Keratinocyte (primary cell): ENCODE data around the gene RUFY3. TPM values are rescaled to one million over a fixed set of nuclear protein-coding genes. Genes with fewer than 3 reads are reported as not detected.

Source experiments
- DNase-seq: peaks from one replicate; pipeline ENCODE4 v3.0.0-alpha.2; 2011; ENCODE audit warnings: low read depth, missing footprints, low spot score
- FAIRE-seq: peaks from 2 replicates; lab custom pipeline; 2011; peaks lifted over from hg19 to GRCh38; lab: Jason Lieb, UNC
- H2AFZ ChIP-seq: 2 replicates; pipeline ENCODE4 v1.6.0; 2012; ENCODE audit warnings: low read length, control low read depth, inconsistent platforms; ENCODE audit not compliant: control insufficient read depth
- H3K27ac ChIP-seq: 2 replicates; pipeline ENCODE4 v1.5.1; 2011; ENCODE audit warnings: low read length; ENCODE audit not compliant: control insufficient read depth, insufficient read depth
- H3K27me3 ChIP-seq: 3 replicates; pipeline ENCODE4 v1.6.0; 2011; ENCODE audit warnings: low read length; ENCODE audit not compliant: control insufficient read depth, insufficient read depth; ENCODE audit errors: extremely low read depth
- H3K36me3 ChIP-seq, 2 experiments: 2 replicates in 1 of 2; 3 replicates in 1 of 2; pipeline ENCODE4 v1.5.1; 2011; ENCODE audit warnings: low read length in 2 of 2, mild to moderate bottlenecking in 1 of 2; ENCODE audit not compliant: control insufficient read depth in 2 of 2, insufficient read depth in 2 of 2; ENCODE audit errors: extremely low read depth in 1 of 2
- H3K4me1 ChIP-seq: 3 replicates; pipeline ENCODE4 v1.5.1; 2011; ENCODE audit warnings: low read length; ENCODE audit not compliant: control insufficient read depth, insufficient read depth; ENCODE audit errors: extremely low read depth
- H3K4me2 ChIP-seq: 3 replicates; pipeline ENCODE4 v1.6.0; 2011; ENCODE audit warnings: low read depth, low read length; ENCODE audit not compliant: control insufficient read depth, insufficient read depth; ENCODE audit errors: extremely low read depth
- H3K4me3 ChIP-seq, 3 experiments: fragments of 200-600 bp in 1 of 3; sonication (generic) in 1 of 3; 2 replicates in 2 of 3; 3 replicates in 1 of 3; pipeline ENCODE4 v1.5.1; 2011 to 2016; ENCODE audit warnings: low read length in 3 of 3, mild to moderate bottlenecking in 3 of 3, control low read depth in 2 of 3, inconsistent platforms in 1 of 3, low read depth in 1 of 3, mixed read lengths in 1 of 3, mixed run types in 1 of 3, moderate library complexity in 1 of 3; ENCODE audit not compliant: control insufficient read depth in 2 of 3, insufficient read depth in 2 of 3; ENCODE audit errors: extremely low read depth in 1 of 3
- H3K79me2 ChIP-seq: 2 replicates; pipeline ENCODE4 v1.6.0; 2012; ENCODE audit warnings: low read length; ENCODE audit not compliant: control insufficient read depth, insufficient read depth
- H3K9ac ChIP-seq: 3 replicates; pipeline ENCODE4 v1.6.0; 2011; ENCODE audit warnings: low read length; ENCODE audit not compliant: control insufficient read depth, insufficient read depth; ENCODE audit errors: extremely low read depth
- H3K9me1 ChIP-seq: 3 replicates; pipeline ENCODE4 v1.6.0; 2011; ENCODE audit warnings: low read length; ENCODE audit not compliant: control insufficient read depth, insufficient read depth; ENCODE audit errors: extremely low read depth
- H3K9me3 ChIP-seq: 2 replicates; pipeline ENCODE4 v1.5.1; 2012; ENCODE audit warnings: low read depth, low read length; ENCODE audit not compliant: control insufficient read depth
- H4K20me1 ChIP-seq: 3 replicates; pipeline ENCODE4 v1.6.0; 2011; ENCODE audit warnings: low read length; ENCODE audit not compliant: control insufficient read depth, insufficient read depth; ENCODE audit errors: extremely low read depth
- CTCF ChIP-seq, 3 experiments: IDR thresholded peaks in 1 of 3; conservative IDR thresholded peaks in 1 of 3; optimal IDR thresholded peaks in 1 of 3; 2 replicates in 2 of 3; 3 replicates in 1 of 3; pipeline versions ENCODE3 to v1.5.1; 2011; ENCODE audit warnings: low read length in 3 of 3, mild to moderate bottlenecking in 3 of 3, moderate library complexity in 2 of 3, control low read depth in 1 of 3, inconsistent platforms in 1 of 3; ENCODE audit not compliant: insufficient read depth in 2 of 3; ENCODE audit errors: extremely low read depth in 1 of 3
- EZH2 ChIP-seq: IDR thresholded peaks from one replicate; pipeline ENCODE4 v1.6.1; 2012; ENCODE audit warnings: inconsistent platforms, mild to moderate bottlenecking, low read length, moderate library complexity
- dilution Hi-C: fragments of 300-500 bp; cut with MboI; formaldehyde crosslinking; loops from one replicate; pipeline ENCODE4 v1.7.0; 2020; ENCODE audit warnings: low sequenced_read_pairs; ENCODE audit not compliant: extremely low pct_ligation_motif_present
- polyA plus RNA-seq, 5 experiments: library from polyadenylated mRNA; depleted of rRNA in 3 of 5; stranded (reverse) in 3 of 5; stranded (forward) in 1 of 5; unstranded in 1 of 5; fragments of >200 nt; gene quantifications; 1 replicate in 1 of 5; 2 replicates in 3 of 5; 3 replicates in 1 of 5; pipeline versions ENCODE4 v1.2.1 to v1.2.3, GENCODE V29; 2011 to 2012; ENCODE audit warnings: missing spikeins in 2 of 5, low read depth in 1 of 5, low replicate concordance in 1 of 5

RUFY3 gene
- polyA plus RNA-seq, 1 donor (not counting 4 experiments of a cell fraction or from before 2014, with no cell fraction given), result 18.9 TPM

GRCh38 chr4:70801265-70801809, 79.6 kb downstream of the RUFY3 start:
- Histone ChIP-seq H3K9ac (no peak overlapping the region), H3K36me3 (peaks cover 0 to 2% of the 10 kb centered on the region in 2 experiments), H3K27me3 (no peaks in the 10 kb centered on the region), H3K4me1 (no peaks in the 10 kb centered on the region), H3K9me1 (no peaks in the 10 kb centered on the region), H3K27ac (no peak overlapping the region), H3K4me2 (no peak overlapping the region), H3K79me2 (no peaks in the 10 kb centered on the region), H4K20me1 (no peaks in the 10 kb centered on the region), H2AFZ (no peak overlapping the region), H3K4me3 (no peak overlapping the region), H3K9me3 (no peaks in the 10 kb centered on the region)
- no peak for TF ChIP-seq CTCF (optimal IDR thresholded peaks at IDR 0.05 in 1 of 3, IDR thresholded peaks at IDR 0.05 in 1 of 3, conservative IDR thresholded peaks at IDR 0.05 in 1 of 3; ENCODE audit: extremely low read depth in 1 of 3, insufficient read depth in 2 of 3, low read length in 3 of 3)
- TF ChIP-seq EZH2, result no peak
- no peak for FAIRE-seq
- no peak for DNase-seq
- dilution Hi-C loops, result no loop called here

- Histone ChIP-seq H3K36me3 (peaks cover 0 to 3% of the 10 kb centered on the region in 2 experiments), H3K4me1 (no peaks in the 10 kb centered on the region), H3K4me3 (no peak overlapping the region), H3K9me1 (no peaks in the 10 kb centered on the region), H2AFZ (no peak overlapping the region), H3K27ac (no peak overlapping the region), H3K27me3 (no peaks in the 10 kb centered on the region), H3K4me2 (no peak overlapping the region), H3K9me3 (no peaks in the 10 kb centered on the region), H3K79me2 (no peaks in the 10 kb centered on the region), H4K20me1 (no peaks in the 10 kb centered on the region), H3K9ac (no peak overlapping the region)
- dilution Hi-C loops, result no loop called here
- no peak for TF ChIP-seq EZH2
- no peak for TF ChIP-seq CTCF (optimal IDR thresholded peaks at IDR 0.05 in 1 of 3, IDR thresholded peaks at IDR 0.05 in 1 of 3, conservative IDR thresholded peaks at IDR 0.05 in 1 of 3; ENCODE audit: extremely low read depth in 1 of 3, insufficient read depth in 2 of 3, low read length in 3 of 3)
- FAIRE-seq (no peak), DNase-seq (no peak)
Observed at GRCh38 chr4:70802928-70803580, 81.3 kb downstream of the RUFY3 start.
